NCI-H524 treated with DMSO at 0.1 percent for 48 hours (cell line): ENCODE measurements around the gene SARNP.

Source experiments
- DNase-seq: peaks from one replicate; lab custom pipeline; 2025; lab: John Stamatoyannopoulos, UW

Gene SARNP

GRCh38 chr12:55742719-55743405 lies 74.7 kb downstream of the SARNP start, which contains the start of gene GDF11:
Gene GDF11, plus strand, starts transcription at chr12:55743122. Its CDS starts 195 bp downstream, at chr12:55743317.
- DNase-seq, result peak; percentile 6

- DNase-seq, result no peak
Observed at GRCh38 chr12:55741931-55742680, 75.4 kb downstream of the SARNP start.

DNA sequence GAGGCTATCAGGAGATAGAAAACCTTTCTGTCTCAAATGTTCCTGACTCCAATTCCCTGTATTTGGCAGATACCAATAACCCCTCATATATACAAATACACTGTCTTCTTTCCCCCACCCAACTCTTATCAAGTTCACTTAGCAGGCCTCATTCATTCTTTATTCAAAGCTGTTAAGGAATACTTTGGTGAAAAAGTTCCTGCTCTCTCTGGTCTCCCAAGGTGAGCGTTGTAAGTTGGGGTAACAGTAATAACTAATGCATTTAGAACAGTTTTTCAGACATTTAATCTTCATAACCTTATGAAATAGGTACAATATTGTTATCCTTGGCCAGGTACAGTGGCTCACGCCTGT lies 78.5 kb downstream of the SARNP start:
- no peak for DNase-seq

DNA sequence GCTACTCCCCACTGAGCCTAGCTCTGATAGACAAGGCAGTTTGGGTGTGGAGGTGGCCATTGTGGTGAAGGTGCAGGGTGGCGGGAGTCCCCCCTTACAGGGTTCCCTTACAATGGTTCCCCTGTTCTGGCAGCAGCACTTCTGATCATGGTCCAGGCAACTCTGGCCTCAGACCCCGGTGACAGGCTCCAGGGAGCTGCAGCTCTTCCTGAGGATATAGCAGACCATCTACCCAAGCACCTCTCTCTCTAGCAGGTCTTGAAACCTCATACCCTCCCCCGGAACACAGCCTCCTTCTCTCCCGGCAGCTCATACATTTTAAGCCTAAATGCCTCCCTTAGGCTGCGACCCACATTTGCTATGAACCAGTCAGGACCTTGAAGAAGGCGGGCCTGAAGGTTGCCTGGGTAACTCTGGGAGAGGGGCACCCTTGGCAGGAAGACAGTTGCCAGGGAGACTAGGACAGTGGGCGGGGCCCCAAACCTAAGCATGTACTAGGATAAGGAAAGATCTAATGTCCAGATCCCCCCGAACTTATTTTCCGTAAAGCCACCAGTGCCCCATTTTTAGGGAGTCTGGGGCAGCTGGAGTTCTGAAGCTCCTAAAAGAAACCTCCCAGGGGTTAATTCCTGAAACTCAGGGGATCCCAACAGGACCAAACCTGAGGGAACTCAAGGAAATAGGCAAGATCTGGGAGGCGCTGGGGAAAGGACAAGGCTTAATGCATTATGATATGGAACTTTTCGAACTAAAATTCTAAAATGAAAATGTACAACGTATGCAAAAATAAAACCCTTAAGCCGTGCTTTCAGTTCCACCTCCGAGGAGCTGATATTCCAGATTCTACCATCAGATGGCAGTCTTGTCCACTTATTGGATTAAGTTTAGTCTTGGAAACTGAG lies 79.2 kb downstream of the SARNP start:
- peak; percentile 71 for DNase-seq

GRCh38 chr12:55737581-55738122 lies 79.9 kb downstream of the SARNP start:
- no peak for DNase-seq

GRCh38 chr12:55736780-55737580 lies 80.5 kb downstream of the SARNP start:
- DNase-seq, result peak; percentile 76

- DNase-seq, result no peak
Observed at GRCh38 chr12:55736076-55736475, 81.4 kb downstream of the SARNP start.

DNA sequence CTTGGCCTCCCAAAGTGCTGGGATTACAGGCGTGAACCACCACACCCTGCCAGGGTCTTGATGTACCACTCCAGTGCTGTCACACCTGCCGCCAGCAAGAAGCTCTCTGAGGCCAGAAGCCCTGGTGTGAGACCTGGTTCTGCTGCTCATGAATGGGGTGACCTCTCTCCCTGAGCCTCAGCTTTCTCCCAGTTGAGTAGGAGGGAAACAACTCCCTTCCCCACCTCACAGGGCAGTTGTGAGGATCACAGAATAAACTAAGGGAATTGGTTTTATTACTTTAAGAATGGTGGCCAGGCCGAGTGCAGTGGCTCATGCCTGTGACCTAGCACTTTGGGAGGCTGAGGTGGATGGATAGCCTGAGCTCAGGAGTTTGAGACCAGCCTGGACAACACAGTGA lies 82.9 kb downstream of the SARNP start:
- no peak for DNase-seq

GRCh38 chr12:55733858-55734257 lies 83.7 kb downstream of the SARNP start:
- DNase-seq, result no peak

DNA sequence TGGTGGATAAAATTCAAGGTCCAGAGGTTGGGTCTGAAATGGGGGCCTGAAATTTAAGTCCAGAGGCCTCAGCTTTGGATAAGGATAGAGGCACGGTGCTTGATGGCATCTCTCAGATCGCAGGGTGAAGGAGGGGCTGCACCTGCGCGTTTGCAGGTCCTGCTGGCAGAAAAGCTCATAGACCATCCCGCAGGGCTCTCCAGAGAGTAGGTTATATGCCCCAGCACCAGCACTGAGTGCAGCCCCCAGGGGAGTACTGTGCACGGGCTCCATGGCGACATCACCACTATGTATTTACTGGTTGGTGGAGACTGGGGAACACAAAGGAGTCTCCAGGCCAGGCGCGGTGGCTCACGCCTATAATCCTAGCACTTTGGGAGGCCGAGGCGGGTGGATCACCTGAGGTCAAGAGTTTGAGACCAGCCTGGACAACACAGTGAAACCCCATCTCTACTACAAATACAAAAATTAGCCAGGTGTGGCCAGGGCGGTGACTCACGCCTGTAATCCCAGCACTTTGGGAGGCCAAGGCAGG lies 84.4 kb downstream of the SARNP start:
- no peak for DNase-seq

- DNase-seq, result no peak
Observed at GRCh38 chr12:55732288-55732687, 85.2 kb downstream of the SARNP start.

GRCh38 chr12:55729819-55730818 lies 87.4 kb downstream of the SARNP start:
- DNase-seq, result peak; percentile 13

DNA sequence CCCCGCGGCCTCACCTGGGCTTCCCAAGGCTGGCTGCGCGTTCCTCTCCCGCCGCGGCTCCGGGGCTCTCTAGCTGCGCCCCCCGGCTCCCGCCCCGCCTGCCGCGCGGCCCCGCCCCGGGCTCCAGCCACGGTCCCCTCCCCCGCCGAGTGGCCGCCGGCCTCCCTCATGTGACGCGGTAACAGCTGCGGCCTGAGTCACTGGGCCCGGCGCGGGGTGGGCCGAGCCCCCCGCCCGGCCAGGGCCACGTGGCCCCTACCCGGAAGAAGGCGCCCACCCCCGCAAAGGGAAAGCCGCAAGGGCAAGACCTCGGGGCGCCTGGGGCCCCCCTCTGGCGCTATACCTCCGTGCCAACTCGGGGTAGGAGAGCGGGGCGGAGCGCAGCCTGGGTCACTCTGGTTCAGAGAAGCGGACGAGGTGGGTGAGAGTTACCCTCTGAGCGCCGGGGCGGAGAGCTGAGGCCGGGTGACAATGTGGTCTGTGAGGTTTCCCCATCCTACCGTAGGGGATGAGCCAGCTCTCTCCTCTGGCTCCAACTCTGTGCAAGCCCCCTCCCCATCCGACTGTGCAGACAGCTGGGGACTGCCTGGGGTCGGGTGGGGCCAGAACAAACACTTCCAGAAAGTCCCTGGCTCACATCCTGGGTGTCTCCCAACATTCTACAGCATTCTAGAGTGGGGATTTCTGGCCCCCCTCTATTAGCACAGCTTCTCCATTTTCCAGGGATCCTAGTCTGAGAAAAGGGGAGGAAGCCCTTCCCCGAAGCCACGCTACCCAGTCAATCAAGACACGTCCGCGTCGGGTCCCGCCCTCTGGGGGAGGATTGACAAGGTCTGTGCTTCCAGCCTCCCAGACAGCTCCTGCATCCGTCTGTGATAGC lies 88.3 kb downstream of the SARNP start, which contains the start of gene CD63:
CD63 (minus strand) TSS at position 71 of the 880 bp plus-strand sequence. CDS start 668 bp downstream, outside the sequence.
- DNase-seq, result peak; percentile 53

DNA sequence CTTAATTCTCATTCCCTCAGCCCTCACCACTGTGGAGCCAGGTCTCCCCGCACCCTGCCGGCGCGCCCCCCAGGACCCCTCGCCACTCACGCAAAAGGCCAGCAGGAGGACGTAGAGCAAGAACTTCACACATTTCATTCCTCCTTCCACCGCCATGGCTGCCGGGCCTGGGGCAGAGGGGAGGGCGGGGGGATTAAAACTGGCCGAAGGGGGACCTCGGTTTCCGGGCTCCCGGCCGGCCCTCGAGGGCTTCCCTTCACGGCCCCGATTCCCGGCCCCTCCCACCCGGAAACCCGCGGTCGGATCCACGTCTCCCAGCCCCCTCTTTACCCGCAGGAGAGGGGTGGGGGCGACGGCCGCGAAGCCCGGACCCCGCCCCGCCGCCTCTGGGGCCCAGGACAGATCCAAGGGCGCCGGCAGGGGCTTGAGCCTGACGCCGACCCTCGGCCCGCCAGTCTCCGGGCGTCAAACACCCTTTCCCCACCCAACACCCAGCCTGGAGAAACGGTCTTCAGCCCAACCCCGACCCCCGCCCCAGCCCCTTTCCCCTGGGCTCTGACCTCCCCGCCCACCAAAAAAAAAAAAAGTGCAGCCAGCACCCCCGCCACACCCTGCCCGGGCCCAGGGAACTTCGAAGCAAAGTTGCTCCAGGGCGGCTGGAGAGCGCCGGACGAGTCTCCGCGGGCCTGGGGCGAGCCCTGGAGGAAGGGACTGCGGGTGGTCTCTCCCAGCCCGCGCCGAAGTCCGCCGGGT lies 89.2 kb downstream of the SARNP start:
- no peak for DNase-seq

GRCh38 chr12:55727643-55728185 lies 89.8 kb downstream of the SARNP start:
- no peak for DNase-seq

- DNase-seq, result no peak
Observed at GRCh38 chr12:55726971-55727370, 90.6 kb downstream of the SARNP start.

GRCh38 chr12:55725556-55725955 lies 92.0 kb downstream of the SARNP start:
- DNase-seq, result no peak

GRCh38 chr12:55724940-55725309 lies 92.6 kb downstream of the SARNP start:
- DNase-seq, result no peak
